ENCODE measurements around the gene SSBP3.
"Not testable (repeated sequence)": the region's sequence is repeated elsewhere in the genome, so short reads cannot be mapped to it uniquely, and the experiment has no call there.

Gene SSBP3

GRCh38 chr1:54347955-54348699 lies 58.1 kb downstream of the SSBP3 start:
- no peak for DNase-seq

- DNase-seq, result no peak
These were observed 58.8 kb downstream of the SSBP3 start for GRCh38 chr1:54347261-54347954.

GRCh38 chr1:54345548-54345947 lies 60.6 kb downstream of the SSBP3 start:
- not testable (repeated sequence) for DNase-seq

- DNase-seq, result no peak
These were observed 61.1 kb downstream of the SSBP3 start for GRCh38 chr1:54345116-54345515.

GRCh38 chr1:54342742-54343687 lies 63.2 kb downstream of the SSBP3 start:
- no peak for DNase-seq

- DNase-seq, result no peak
These were observed 63.9 kb downstream of the SSBP3 start for GRCh38 chr1:54342288-54342687.

- no peak for DNase-seq
These were observed 64.4 kb downstream of the SSBP3 start for GRCh38 chr1:54341763-54342162.

- no peak for DNase-seq
These were observed 65.3 kb downstream of the SSBP3 start for GRCh38 chr1:54340878-54341277.

GRCh38 chr1:54340434-54340833 lies 65.8 kb downstream of the SSBP3 start:
- DNase-seq, result no peak

- DNase-seq, result no peak
These were observed 67.1 kb downstream of the SSBP3 start for GRCh38 chr1:54339126-54339525.

- no peak for DNase-seq
These were observed 67.7 kb downstream of the SSBP3 start for GRCh38 chr1:54338464-54338863.

- no peak for DNase-seq
These were observed 68.3 kb downstream of the SSBP3 start for GRCh38 chr1:54337928-54338327.

- no peak for DNase-seq
These were observed 69.2 kb downstream of the SSBP3 start for GRCh38 chr1:54337034-54337433.

- DNase-seq, result no peak
These were observed 70.1 kb downstream of the SSBP3 start for GRCh38 chr1:54336116-54336515.

GRCh38 chr1:54335755-54336108 lies 70.5 kb downstream of the SSBP3 start:
- no peak for DNase-seq

- DNase-seq, result no peak
These were observed 71.0 kb downstream of the SSBP3 start for GRCh38 chr1:54335011-54335754.

GRCh38 chr1:54332781-54333585 lies 73.2 kb downstream of the SSBP3 start:
- no peak for DNase-seq

- no peak for DNase-seq
These were observed 74.2 kb downstream of the SSBP3 start for GRCh38 chr1:54331843-54332463.

GRCh38 chr1:54331091-54331772 lies 75.0 kb downstream of the SSBP3 start:
- DNase-seq, result no peak

- no peak for DNase-seq
These were observed 76.7 kb downstream of the SSBP3 start for GRCh38 chr1:54329312-54330003.
